ENCODE results near the gene USP9Y.

USP9Y gene

DNA sequence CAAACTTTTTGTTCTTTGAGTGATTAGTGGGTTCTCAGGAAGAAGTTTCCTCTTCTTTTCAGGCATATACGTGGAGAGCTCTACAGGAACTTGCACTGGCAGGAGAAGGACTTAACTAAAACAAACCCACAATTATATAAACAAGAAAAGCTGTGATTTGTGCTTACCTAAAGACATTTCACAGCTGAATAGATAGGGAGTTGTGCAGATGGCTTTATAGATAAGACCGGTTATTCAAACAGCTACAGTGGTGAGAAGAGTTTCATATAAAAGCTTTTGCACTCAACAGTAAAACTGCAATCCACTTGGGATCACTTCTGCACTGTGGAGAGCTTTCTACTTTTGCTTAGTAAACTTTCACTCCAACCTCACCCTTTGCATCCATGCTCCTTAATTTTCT lies 197.6 kb downstream of the USP9Y start:
- H4K8ac ChIP-seq (ENCODE audit: low read depth, low read length), result no peak overlapping the region
- no peak overlapping the region for H2BK15ac ChIP-seq (ENCODE audit: low read length)
- no peak for DNase-seq (ENCODE audit: low spot score)
- no peak overlapping the region for H2AFZ ChIP-seq (ENCODE audit: low read length)
- no peak overlapping the region for H3K4me2 ChIP-seq (ENCODE audit: insufficient read depth, low read length, poor library complexity, severe bottlenecking)
- no peaks in the 10 kb centered on the region for H3K79me1 ChIP-seq (ENCODE audit: low read depth, low read length)
- H2BK5ac ChIP-seq (ENCODE audit: low read length), result no peak overlapping the region
- H3K9me3 ChIP-seq (replicated peaks in 1 of 2; ENCODE audit: control insufficient read depth in 2 of 2, insufficient read depth in 1 of 2, low read depth in 1 of 2, low read length in 2 of 2), result no peaks in the 10 kb centered on the region
- H4K91ac ChIP-seq (ENCODE audit: low read depth, low read length, poor library complexity), result no peak overlapping the region
- H3K27ac ChIP-seq (replicated peaks; ENCODE audit: low read length), result no peak overlapping the region
- WGBS, 2 donors (ENCODE audit: extremely low coverage in 2 of 2, insufficient read length in 2 of 2, insufficient replicate concordance in 1 of 2), result no CpG with 5 or more reads among the region's 2 CpGs
- H2BK120ac ChIP-seq (ENCODE audit: low read depth, low read length), result no peak overlapping the region
- no peak overlapping the region for H2AK5ac ChIP-seq (ENCODE audit: low read depth, low read length)
- H3K14ac ChIP-seq (ENCODE audit: low read length), result no peak overlapping the region
- H3K4me3 ChIP-seq (ENCODE audit: low read length in 2 of 2), result no peak overlapping the region
- no peaks in the 10 kb centered on the region for H3K36me3 ChIP-seq (replicated peaks in 1 of 2; ENCODE audit: control insufficient read depth in 2 of 2, insufficient read depth in 2 of 2, low read length in 2 of 2)
- no peaks in the 10 kb centered on the region for H3K27me3 ChIP-seq (ENCODE audit: control insufficient read depth in 3 of 3, insufficient read depth in 3 of 3, low read depth in 1 of 3, low read length in 3 of 3)
- H3K4me1 ChIP-seq (ENCODE audit: control insufficient read depth in 2 of 2, insufficient read depth in 1 of 2, low read depth in 1 of 2, low read length in 2 of 2), result no peaks in the 10 kb centered on the region
- H3K18ac ChIP-seq (ENCODE audit: low read length), result no peak overlapping the region
- H2BK12ac ChIP-seq (ENCODE audit: low read length), result no peak overlapping the region
- H3K9ac ChIP-seq (ENCODE audit: low read depth, low read length, poor library complexity), result no peak overlapping the region
- H3K4ac ChIP-seq (ENCODE audit: low read length), result no peak overlapping the region
- H3K23ac ChIP-seq (ENCODE audit: low read depth, low read length, poor library complexity), result no peak overlapping the region

- no peaks in the 10 kb centered on the region for H3K9me3 ChIP-seq (replicated peaks in 1 of 2; ENCODE audit: control insufficient read depth in 2 of 2, insufficient read depth in 1 of 2, low read depth in 1 of 2, low read length in 2 of 2)
- H3K23ac ChIP-seq (ENCODE audit: low read depth, low read length, poor library complexity), result no peak within 1 kb of the TSS
- H3K4ac ChIP-seq (ENCODE audit: low read length), result no peak within 1 kb of the TSS
- no CpG with 5 or more reads among the region's 54 CpGs for WGBS, 2 donors (ENCODE audit: extremely low coverage in 2 of 2, insufficient read length in 2 of 2, insufficient replicate concordance in 1 of 2)
- H2BK120ac ChIP-seq (ENCODE audit: low read depth, low read length), result no peak within 1 kb of the TSS
- peak; percentile 65 for DNase-seq (ENCODE audit: low spot score)
- no peak within 1 kb of the TSS for H4K91ac ChIP-seq (ENCODE audit: low read depth, low read length, poor library complexity)
- no peak within 1 kb of the TSS for H3K14ac ChIP-seq (ENCODE audit: low read length)
- H2AK5ac ChIP-seq (ENCODE audit: low read depth, low read length), result no peak within 1 kb of the TSS
- H3K27ac ChIP-seq (replicated peaks; ENCODE audit: low read length), result peak within 1 kb of the TSS; percentile 78
- H2BK12ac ChIP-seq (ENCODE audit: low read length), result no peak within 1 kb of the TSS
- H3K4me2 ChIP-seq (ENCODE audit: insufficient read depth, low read length, poor library complexity, severe bottlenecking), result peak within 1 kb of the TSS; percentile 43
- H3K27me3 ChIP-seq (ENCODE audit: control insufficient read depth in 3 of 3, insufficient read depth in 3 of 3, low read depth in 1 of 3, low read length in 3 of 3), result no peaks in the 10 kb centered on the region
- H2BK15ac ChIP-seq (ENCODE audit: low read length), result no peak within 1 kb of the TSS
- no peak within 1 kb of the TSS for H4K8ac ChIP-seq (ENCODE audit: low read depth, low read length)
- peak within 1 kb of the TSS; percentile 87 for H3K18ac ChIP-seq (ENCODE audit: low read length)
- peak within 1 kb of the TSS; percentile 64 for H3K9ac ChIP-seq (ENCODE audit: low read depth, low read length, poor library complexity)
- no peaks in the 10 kb centered on the region for H3K4me1 ChIP-seq (ENCODE audit: control insufficient read depth in 2 of 2, insufficient read depth in 1 of 2, low read depth in 1 of 2, low read length in 2 of 2)
- H2BK5ac ChIP-seq (ENCODE audit: low read length), result no peak within 1 kb of the TSS
- H3K79me1 ChIP-seq (ENCODE audit: low read depth, low read length), result peaks cover 1% of the 10 kb centered on the region
- H2AFZ ChIP-seq (ENCODE audit: low read length), result no peak within 1 kb of the TSS
- no peaks in the 10 kb centered on the region for H3K36me3 ChIP-seq (replicated peaks in 1 of 2; ENCODE audit: control insufficient read depth in 2 of 2, insufficient read depth in 2 of 2, low read length in 2 of 2)
- peak within 1 kb of the TSS in 1 of 2 donors; percentile 99 for H3K4me3 ChIP-seq (ENCODE audit: low read length in 2 of 2)
Measured at GRCh38 chrY:12904618-12905516, 203.8 kb downstream of the USP9Y start, which contains the start of gene DDX3Y. DDX3Y (plus strand) TSS chrY:12904868; CDS start chrY:12904937, 69 bp downstream.

- H3K14ac ChIP-seq (ENCODE audit: low read length), result no peak overlapping the region
- no peaks in the 10 kb centered on the region for H3K36me3 ChIP-seq (replicated peaks in 1 of 2; ENCODE audit: control insufficient read depth in 2 of 2, insufficient read depth in 2 of 2, low read length in 2 of 2)
- WGBS, 2 donors (ENCODE audit: extremely low coverage in 2 of 2, insufficient read length in 2 of 2, insufficient replicate concordance in 1 of 2), result no CpG with 5 or more reads among the region's 19 CpGs
- no peak overlapping the region for H2AFZ ChIP-seq (ENCODE audit: low read length)
- H3K79me1 ChIP-seq (ENCODE audit: low read depth, low read length), result peaks cover 1% of the 10 kb centered on the region
- peak overlapping the region; percentile 78 for H3K27ac ChIP-seq (replicated peaks; ENCODE audit: low read length)
- H3K18ac ChIP-seq (ENCODE audit: low read length), result peak overlapping the region; percentile 87
- H2BK12ac ChIP-seq (ENCODE audit: low read length), result no peak overlapping the region
- H3K4me3 ChIP-seq (ENCODE audit: low read length in 2 of 2), result peak overlapping the region in 1 of 2 donors; percentile 99
- no peaks in the 10 kb centered on the region for H3K9me3 ChIP-seq (replicated peaks in 1 of 2; ENCODE audit: control insufficient read depth in 2 of 2, insufficient read depth in 1 of 2, low read depth in 1 of 2, low read length in 2 of 2)
- H3K4me1 ChIP-seq (ENCODE audit: control insufficient read depth in 2 of 2, insufficient read depth in 1 of 2, low read depth in 1 of 2, low read length in 2 of 2), result no peaks in the 10 kb centered on the region
- no peak overlapping the region for H2BK120ac ChIP-seq (ENCODE audit: low read depth, low read length)
- no peak overlapping the region for H2BK15ac ChIP-seq (ENCODE audit: low read length)
- no peak overlapping the region for H2BK5ac ChIP-seq (ENCODE audit: low read length)
- H3K4ac ChIP-seq (ENCODE audit: low read length), result no peak overlapping the region
- H3K9ac ChIP-seq (ENCODE audit: low read depth, low read length, poor library complexity), result peak overlapping the region; percentile 64
- H3K23ac ChIP-seq (ENCODE audit: low read depth, low read length, poor library complexity), result no peak overlapping the region
- no peak overlapping the region for H4K91ac ChIP-seq (ENCODE audit: low read depth, low read length, poor library complexity)
- H4K8ac ChIP-seq (ENCODE audit: low read depth, low read length), result no peak overlapping the region
- no peaks in the 10 kb centered on the region for H3K27me3 ChIP-seq (ENCODE audit: control insufficient read depth in 3 of 3, insufficient read depth in 3 of 3, low read depth in 1 of 3, low read length in 3 of 3)
- peak overlapping the region; percentile 23 for H3K4me2 ChIP-seq (ENCODE audit: insufficient read depth, low read length, poor library complexity, severe bottlenecking)
- DNase-seq (ENCODE audit: low spot score), result no peak
- no peak overlapping the region for H2AK5ac ChIP-seq (ENCODE audit: low read depth, low read length)
Measured at GRCh38 chrY:12905517-12905872, 204.5 kb downstream of the USP9Y start.

DNA sequence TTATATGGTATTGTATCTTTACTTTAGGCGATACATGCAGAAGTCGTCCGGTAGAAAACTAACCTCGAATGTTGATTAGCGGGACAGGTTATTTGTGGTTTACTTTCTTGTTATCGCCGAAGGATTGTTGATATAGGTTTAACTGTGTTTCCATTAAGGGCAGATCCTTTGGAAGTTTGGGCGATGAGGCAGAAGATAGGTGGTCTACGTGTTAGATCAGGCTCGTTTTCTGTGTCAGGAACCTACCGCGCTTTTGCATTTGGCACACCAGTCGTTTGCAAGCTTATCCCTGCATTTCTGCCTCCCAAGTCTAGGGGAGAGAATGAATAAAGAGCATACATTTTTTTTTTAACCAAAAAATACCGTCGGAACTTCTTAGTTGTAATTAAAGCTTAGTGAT lies 204.9 kb downstream of the USP9Y start:
- no CpG with 5 or more reads among the region's 15 CpGs for WGBS, 2 donors (ENCODE audit: extremely low coverage in 2 of 2, insufficient read length in 2 of 2, insufficient replicate concordance in 1 of 2)
- H3K27me3 ChIP-seq (ENCODE audit: control insufficient read depth in 3 of 3, insufficient read depth in 3 of 3, low read depth in 1 of 3, low read length in 3 of 3), result no peaks in the 10 kb centered on the region
- no peaks in the 10 kb centered on the region for H3K9me3 ChIP-seq (replicated peaks in 1 of 2; ENCODE audit: control insufficient read depth in 2 of 2, insufficient read depth in 1 of 2, low read depth in 1 of 2, low read length in 2 of 2)
- H3K4me1 ChIP-seq (ENCODE audit: control insufficient read depth in 2 of 2, insufficient read depth in 1 of 2, low read depth in 1 of 2, low read length in 2 of 2), result no peaks in the 10 kb centered on the region
- peak overlapping the region; percentile 26 for H3K4me2 ChIP-seq (ENCODE audit: insufficient read depth, low read length, poor library complexity, severe bottlenecking)
- H3K4me3 ChIP-seq (ENCODE audit: low read length in 2 of 2), result peak overlapping the region in 1 of 2 donors; percentile 99
- no peak for DNase-seq (ENCODE audit: low spot score)
- no peaks in the 10 kb centered on the region for H3K36me3 ChIP-seq (replicated peaks in 1 of 2; ENCODE audit: control insufficient read depth in 2 of 2, insufficient read depth in 2 of 2, low read length in 2 of 2)
- H4K8ac ChIP-seq (ENCODE audit: low read depth, low read length), result no peak overlapping the region
- H2BK15ac ChIP-seq (ENCODE audit: low read length), result no peak overlapping the region
- no peak overlapping the region for H3K18ac ChIP-seq (ENCODE audit: low read length)
- no peak overlapping the region for H4K91ac ChIP-seq (ENCODE audit: low read depth, low read length, poor library complexity)
- H3K23ac ChIP-seq (ENCODE audit: low read depth, low read length, poor library complexity), result no peak overlapping the region
- H3K4ac ChIP-seq (ENCODE audit: low read length), result no peak overlapping the region
- H2AK5ac ChIP-seq (ENCODE audit: low read depth, low read length), result no peak overlapping the region
- H3K14ac ChIP-seq (ENCODE audit: low read length), result no peak overlapping the region
- no peak overlapping the region for H2AFZ ChIP-seq (ENCODE audit: low read length)
- H2BK5ac ChIP-seq (ENCODE audit: low read length), result no peak overlapping the region
- H3K9ac ChIP-seq (ENCODE audit: low read depth, low read length, poor library complexity), result no peak overlapping the region
- no peak overlapping the region for H3K27ac ChIP-seq (replicated peaks; ENCODE audit: low read length)
- no peak overlapping the region for H2BK120ac ChIP-seq (ENCODE audit: low read depth, low read length)
- peaks cover 1% of the 10 kb centered on the region for H3K79me1 ChIP-seq (ENCODE audit: low read depth, low read length)
- H2BK12ac ChIP-seq (ENCODE audit: low read length), result no peak overlapping the region

All from neuronal stem cell (in vitro differentiated cells).